GM18868 (cell line): ENCODE results near the gene OSBPL5.

Experiments
- ATAC-seq: cut with Tn5 transposase; IDR thresholded peaks from one replicate; pipeline ENCODE4 v1.9.1; 2021; ENCODE audit warnings: mild to moderate bottlenecking, moderate library complexity; ENCODE audit not compliant: unreplicated experiment

OSBPL5 gene

GRCh38 chr11:3164552-3165151 is 458 bp downstream of the OSBPL5 start:
- ATAC-seq = no peak

- ATAC-seq = no peak
These were observed 965 bp downstream of the OSBPL5 start for GRCh38 chr11:3164138-3164551.

- ATAC-seq = no peak
These were observed 1.7 kb downstream of the OSBPL5 start for GRCh38 chr11:3163241-3163981.

- ATAC-seq = no peak
These were observed 2.5 kb downstream of the OSBPL5 start for GRCh38 chr11:3162410-3163240.

GRCh38 chr11:3161720-3162409 is 3.2 kb downstream of the OSBPL5 start:
- no peak for ATAC-seq

GRCh38 chr11:3161309-3161708 is 3.8 kb downstream of the OSBPL5 start:
- ATAC-seq = no peak

- no peak for ATAC-seq
These were observed 4.7 kb downstream of the OSBPL5 start for GRCh38 chr11:3160252-3161031.

GRCh38 chr11:3159296-3160190 is 5.6 kb downstream of the OSBPL5 start:
- no peak for ATAC-seq

GRCh38 chr11:3158821-3159220 is 6.3 kb downstream of the OSBPL5 start:
- no peak for ATAC-seq

GRCh38 chr11:3158131-3158591 is 6.9 kb downstream of the OSBPL5 start:
- no peak for ATAC-seq

- ATAC-seq = no peak
These were observed 7.6 kb downstream of the OSBPL5 start for GRCh38 chr11:3157381-3158130.

- ATAC-seq = no peak
These were observed 8.3 kb downstream of the OSBPL5 start for GRCh38 chr11:3156661-3157311.

- ATAC-seq = no peak
These were observed 8.8 kb downstream of the OSBPL5 start for GRCh38 chr11:3156282-3156660.

- no peak for ATAC-seq
These were observed 9.3 kb downstream of the OSBPL5 start for GRCh38 chr11:3155691-3156258.

GRCh38 chr11:3155216-3155615 is 9.9 kb downstream of the OSBPL5 start:
- no peak for ATAC-seq

- ATAC-seq = no peak
These were observed 11.0 kb downstream of the OSBPL5 start for GRCh38 chr11:3154001-3154599.

GRCh38 chr11:3153291-3153861 is 11.7 kb downstream of the OSBPL5 start:
- ATAC-seq = no peak
